B cell (primary cell): ENCODE measurements around the gene QKI. TPM values are rescaled to one million over a fixed set of nuclear protein-coding genes. Genes with fewer than 3 reads are reported as not detected.

Experiments
- ATAC-seq: fragments of 200-7000 bp; cut with Tn5 transposase; one replicate; pipeline ENCODE4 v1.10.0; 2021; ENCODE audit warnings: low read depth, mild to moderate bottlenecking, moderate number of reproducible peaks, moderate library complexity
- CTCF ChIA-PET: fragments of 350-600 bp; sonication (Branson Sonifier 250); formaldehyde crosslinking; loops from one replicate; lab custom pipeline; 2021; ENCODE audit warnings: antibody characterized with exemption, inconsistent platforms; lab: Charles Lee
- POLR2A ChIA-PET: fragments of 350-600 bp; sonication (Branson Sonifier 250); formaldehyde crosslinking; loops from one replicate; lab custom pipeline; 2021; ENCODE audit warnings: antibody characterized with exemption; lab: Charles Lee
- DNase-seq: peaks from one replicate; pipeline ENCODE4 v3.0.0; 2013
- H2AFZ ChIP-seq: 2 replicates; pipeline ENCODE4 v1.6.1; 2012; ENCODE audit warnings: mild to moderate bottlenecking, low read depth, low read length; ENCODE audit not compliant: insufficient read depth, poor library complexity, severe bottlenecking
- H3K27ac ChIP-seq, 2 donors: 1 replicate in 1 of 2; 2 replicates in 1 of 2; pipeline ENCODE4 v1.5.1; 2012 to 2013; ENCODE audit warnings: low read length in 2 of 2, mild to moderate bottlenecking in 2 of 2, moderate library complexity in 1 of 2
- H3K27me3 ChIP-seq, 4 experiments: fragments of 200-600 bp in 1 of 4; sonication (generic) in 1 of 4; replicated peaks in 1 of 4; 1 replicate in 2 of 4; 2 replicates in 2 of 4; pipeline versions ENCODE4 v1.6.1 to v1.7.0; 2013 to 2016; ENCODE audit warnings: low read length in 3 of 4, mild to moderate bottlenecking in 2 of 4, mixed read lengths in 1 of 4, moderate library complexity in 1 of 4; ENCODE audit not compliant: insufficient read depth in 4 of 4, control insufficient read depth in 3 of 4; ENCODE audit errors: control extremely low read depth in 1 of 4
- H3K36me3 ChIP-seq, 2 experiments: replicated peaks in 1 of 2; 1 replicate in 1 of 2; 2 replicates in 1 of 2; pipeline versions ENCODE4 v1.6.1 to v1.7.1; 2013; ENCODE audit warnings: low read length in 1 of 2; ENCODE audit not compliant: insufficient read depth in 2 of 2, control insufficient read depth in 1 of 2; ENCODE audit errors: control extremely low read depth in 1 of 2, extremely low read depth in 1 of 2
- H3K4me1 ChIP-seq, 2 donors: fragments of 200-600 bp in 1 of 2; sonication (generic) in 1 of 2; 1 replicate in 1 of 2; 2 replicates in 1 of 2; pipeline versions ENCODE4 v1.5.1 to v1.6.1; 2013 to 2017; ENCODE audit warnings: low read length in 2 of 2; ENCODE audit not compliant: control insufficient read depth in 2 of 2, insufficient read depth in 2 of 2
- H3K4me2 ChIP-seq: replicated peaks from 2 replicates; pipeline ENCODE3; 2012; ENCODE audit warnings: mild to moderate bottlenecking, low read depth, low read length; ENCODE audit not compliant: poor library complexity, severe bottlenecking
- H3K4me3 ChIP-seq, 5 experiments: fragments of 200-600 bp in 1 of 5; sonication (generic) in 1 of 5; 1 replicate in 3 of 5; 2 replicates in 2 of 5; pipeline versions ENCODE4 v1.5.1 to v1.7.0; 2011 to 2016; ENCODE audit warnings: low read length in 4 of 5, mild to moderate bottlenecking in 4 of 5, low read depth in 2 of 5, control low read depth in 1 of 5, moderate library complexity in 1 of 5; ENCODE audit not compliant: insufficient read depth in 1 of 5; ENCODE audit errors: control extremely low read depth in 1 of 5, extremely low read depth in 1 of 5
- H3K79me2 ChIP-seq: fragments of 200-600 bp; sonication (generic); one replicate; pipeline ENCODE4 v1.6.0; 2016; ENCODE audit warnings: low read length; ENCODE audit not compliant: control insufficient read depth, insufficient read depth
- H3K9ac ChIP-seq: fragments of 200-600 bp; sonication (generic); 2 replicates; pipeline ENCODE4 v1.6.1; 2017; ENCODE audit warnings: mild to moderate bottlenecking, low read length, moderate library complexity
- H3K9me3 ChIP-seq, 3 donors: one replicate each; pipeline versions ENCODE4 v1.6.1 to v1.7.1; 2013; ENCODE audit warnings: low read length in 2 of 3; ENCODE audit not compliant: control insufficient read depth in 2 of 3, insufficient read depth in 1 of 3; ENCODE audit errors: control extremely low read depth in 1 of 3
- H4K20me1 ChIP-seq: 2 replicates; pipeline ENCODE4 v1.6.0; 2012; ENCODE audit warnings: mild to moderate bottlenecking, low read length; ENCODE audit not compliant: insufficient read depth, control insufficient read depth, poor library complexity, severe bottlenecking
- H3K27ac Mint-ChIP-seq: one replicate; pipeline ENCODE4 v1.8.0; 2021; ENCODE audit warnings: mixed read lengths
- H3K27me3 Mint-ChIP-seq: one replicate; pipeline ENCODE4 v1.8.0; 2021; ENCODE audit warnings: mixed read lengths
- H3K4me1 Mint-ChIP-seq: one replicate; pipeline ENCODE4 v1.8.0; 2021; ENCODE audit warnings: mixed read lengths
- H3K4me3 Mint-ChIP-seq: one replicate; pipeline ENCODE4 v1.8.0; 2021; ENCODE audit warnings: mixed read lengths
- H3K9me3 Mint-ChIP-seq: one replicate; pipeline ENCODE4 v1.8.0; 2022; ENCODE audit warnings: mixed read lengths; ENCODE audit not compliant: insufficient read depth
- CTCF ChIP-seq: fragments of 200-600 bp; IDR thresholded peaks from one replicate; pipeline ENCODE4 v1.8.0; 2022; ENCODE audit warnings: antibody characterized with exemption, mild to moderate bottlenecking
- EZH2 ChIP-seq: IDR thresholded peaks from 2 replicates; pipeline ENCODE4 v1.6.1; 2012; ENCODE audit warnings: borderline replicate concordance, low read depth, mild to moderate bottlenecking, moderate library complexity, low read length; ENCODE audit not compliant: insufficient read depth, poor library complexity, severe bottlenecking
- WGBS: methylation state at CpG from one replicate; pipeline ENCODE4 v1.1.5; 2013; ENCODE audit warnings: missing lambda C conversion rate; ENCODE audit not compliant: insufficient coverage; 5-methylcytosine and 5-hydroxymethylcytosine counted together
- intact Hi-C: fragments of 100-400 bp; cut with micrococcal nuclease; formaldehyde crosslinking; loops from one replicate; pipeline ENCODE4 v1.10.0; 2022
- polyA plus RNA-seq: library from polyadenylated mRNA; depleted of rRNA; stranded (reverse); fragments of >200 nt; gene quantifications from 2 replicates; pipeline ENCODE4 v1.2.3, GENCODE V29; 2012
- total RNA-seq, 2 donors: library from RNA; stranded (reverse); fragments of 120-200 nt in 1 of 2; gene quantifications; 1 replicate in 1 of 2; 2 replicates in 1 of 2; pipeline versions ENCODE4 v1.2.3 to v1.2.4, GENCODE V29; 2013 to 2022

QKI gene
- total and polyA plus RNA-seq, 2 donors (not counting 1 experiment from before 2014, with no cell fraction given), result 38.8 to 79.5 TPM

- ATAC-seq (no peak), DNase-seq (no peak)
- POLR2A ChIA-PET, result no interaction called here
- H3K27ac ChIP-seq, result no peak overlapping the region
- 82% methylated on average over 8 of the region's 8 CpGs for WGBS
- Mint-ChIP-seq H3K27ac (no peak overlapping the region), H3K9me3 (no peaks in the 10 kb centered on the region), H3K4me3 (no peak overlapping the region), H3K27me3 (no peaks in the 10 kb centered on the region), H3K4me1 (peaks cover 8% of the 10 kb centered on the region)
- H3K36me3 ChIP-seq, result no peaks in the 10 kb centered on the region
- TF ChIP-seq CTCF, result no peak
- no peak for TF ChIP-seq EZH2
- H3K4me2 ChIP-seq, result no peak overlapping the region
- intact Hi-C loops, result no loop called here
- no peaks in the 10 kb centered on the region for H4K20me1 ChIP-seq
- CTCF ChIA-PET, result no interaction called here
- H3K4me1 ChIP-seq, result no peaks in the 10 kb centered on the region
- no peak overlapping the region for H2AFZ ChIP-seq
- peaks cover 0 to 4% (median 0%) of the 10 kb centered on the region in 4 experiments for H3K27me3 ChIP-seq
- H3K79me2 ChIP-seq, result no peaks in the 10 kb centered on the region
- H3K4me3 ChIP-seq, result no peak overlapping the region
- no peaks in the 10 kb centered on the region for H3K9me3 ChIP-seq
- no peak overlapping the region for H3K9ac ChIP-seq
Measured at GRCh38 chr6:163613025-163613424, 198.5 kb downstream of the QKI start.

GRCh38 chr6:163613668-163614067, 199.2 kb downstream of the QKI start:
- no peak overlapping the region for H3K27ac Mint-ChIP-seq
- 100% methylated on average over 1 of the region's 3 CpGs for WGBS

More at GRCh38 chr6:163613668-163614067, 199.2 kb downstream of the QKI start:
- H3K4me1 ChIP-seq, result no peaks in the 10 kb centered on the region
- H3K79me2 ChIP-seq, result no peaks in the 10 kb centered on the region
- H3K4me1 Mint-ChIP-seq, result peaks cover 3% of the 10 kb centered on the region
- H3K4me3 ChIP-seq, result no peak overlapping the region
- H4K20me1 ChIP-seq, result no peaks in the 10 kb centered on the region
- intact Hi-C loops, result no loop called here
- no peaks in the 10 kb centered on the region for H3K9me3 Mint-ChIP-seq
- POLR2A ChIA-PET, result no interaction called here
- H3K4me2 ChIP-seq, result no peak overlapping the region
- DNase-seq (no peak), ATAC-seq (no peak)
- H3K4me3 Mint-ChIP-seq, result no peak overlapping the region
- no peaks in the 10 kb centered on the region for H3K27me3 Mint-ChIP-seq
- no peaks in the 10 kb centered on the region for H3K36me3 ChIP-seq
- no peak for TF ChIP-seq EZH2
- no peak for TF ChIP-seq CTCF
- no peaks in the 10 kb centered on the region for H3K9me3 ChIP-seq
- H3K9ac ChIP-seq, result no peak overlapping the region
- CTCF ChIA-PET, result no interaction called here
- H2AFZ ChIP-seq, result no peak overlapping the region
- no peaks in the 10 kb centered on the region for H3K27me3 ChIP-seq
- no peak overlapping the region for H3K27ac ChIP-seq
